NCI-H1930 (cell line): Measurements from ENCODE around the gene MAGEA6.
A peak's percentile ranks its signal among the peaks of the same experiment; 100 is the strongest.
"Not testable (repeated sequence)": the region's sequence is repeated elsewhere in the genome, so short reads cannot be mapped to it uniquely, and the experiment has no call there.

Experiments used
- DNase-seq, 2 experiments: peaks; one replicate each; lab custom pipeline; 2025; lab: John Stamatoyannopoulos, UW

MAGEA6 gene

GRCh38 chrX:152769549-152770289 is at the start of gene MAGEA6:
Gene MAGEA6, minus strand, starts transcription at chrX:152769689. Its CDS starts 2,039 bp downstream, at chrX:152767650.
- DNase-seq, result not testable (repeated sequence)

GRCh38 chrX:152819266-152819665 is 49.8 kb upstream of the MAGEA6 start:
- no peak for DNase-seq

- DNase-seq, result no peak
Measured at GRCh38 chrX:152818356-152818755, 48.9 kb upstream of the MAGEA6 start.

GRCh38 chrX:152817078-152817764 is 47.7 kb upstream of the MAGEA6 start:
- DNase-seq, result peak in 1 of 2 experiments; percentile 12

GRCh38 chrX:152814048-152814447 is 44.6 kb upstream of the MAGEA6 start:
- no peak for DNase-seq

- no peak for DNase-seq
Measured at GRCh38 chrX:152813206-152813605, 43.7 kb upstream of the MAGEA6 start.

- DNase-seq, result no peak
Measured at GRCh38 chrX:152810403-152810802, 40.9 kb upstream of the MAGEA6 start.

GRCh38 chrX:152806035-152806434 is 36.5 kb upstream of the MAGEA6 start:
- DNase-seq, result no peak

GRCh38 chrX:152798945-152799344 is 29.5 kb upstream of the MAGEA6 start:
- no peak for DNase-seq

- DNase-seq, result not testable (repeated sequence)
Measured at GRCh38 chrX:152787062-152787461, 17.6 kb upstream of the MAGEA6 start.

GRCh38 chrX:152766562-152766961 is 2.9 kb downstream of the MAGEA6 start:
- not testable (repeated sequence) for DNase-seq

- DNase-seq, result not testable (repeated sequence)
Measured at GRCh38 chrX:152761582-152761981, 7.9 kb downstream of the MAGEA6 start.

- DNase-seq, result not testable (repeated sequence)
Measured at GRCh38 chrX:152759544-152759943, 9.9 kb downstream of the MAGEA6 start.

GRCh38 chrX:152758918-152759317 is 10.6 kb downstream of the MAGEA6 start, which contains the start of gene CSAG3:
Gene CSAG3, plus strand, starts transcription at chrX:152759218.
- not testable (repeated sequence) for DNase-seq

GRCh38 chrX:152754871-152755270 is 14.6 kb downstream of the MAGEA6 start:
- DNase-seq, result not testable (repeated sequence)

GRCh38 chrX:152753686-152754650 is 15.5 kb downstream of the MAGEA6 start, which contains the start of gene MAGEA2:
Gene MAGEA2, minus strand, starts transcription at chrX:152753842. Its CDS starts 2,479 bp downstream, at chrX:152751363.
- not testable (repeated sequence) for DNase-seq

GRCh38 chrX:152738560-152738959 is 30.9 kb downstream of the MAGEA6 start:
- DNase-seq, result no peak

- not testable (repeated sequence) for DNase-seq
Measured at GRCh38 chrX:152736528-152736927, 33.0 kb downstream of the MAGEA6 start.

- DNase-seq, result no peak
Measured at GRCh38 chrX:152735860-152736511, 33.5 kb downstream of the MAGEA6 start.

- DNase-seq, result no peak
Measured at GRCh38 chrX:152735101-152735500, 34.4 kb downstream of the MAGEA6 start.

GRCh38 chrX:152734143-152734858 is 35.2 kb downstream of the MAGEA6 start:
- DNase-seq, result not testable (repeated sequence)
